Measurements from ENCODE around the gene ZFAND4. TPM values are rescaled to one million over a fixed set of nuclear protein-coding genes. Genes with fewer than 3 reads are reported as not detected.
"Not testable (repeated sequence)": the region's sequence is repeated elsewhere in the genome, so short reads cannot be mapped to it uniquely, and the experiment has no call there.

Gene ZFAND4
- total RNA-seq, 1 donor from 2014 or later = 11.4 TPM

- ATAC-seq (no peak), DNase-seq (ENCODE audit: missing footprints) (no peak)
- intact Hi-C loops (cut with DNase I) = no loop called here
Measured at GRCh38 chr10:45596526-45596925, 76.0 kb downstream of the ZFAND4 start.

- intact Hi-C loops (cut with DNase I) = loop anchor here (2.0 to 5.0 kb wide), 3 partner anchors 32 to 130 kb away; partner anchors contain the start of gene ZFAND4
- peak; percentile 97 for DNase-seq (ENCODE audit: missing footprints)
- ATAC-seq = peak; percentile 99
Measured at GRCh38 chr10:45594276-45595157, 78.1 kb downstream of the ZFAND4 start.

GRCh38 chr10:45593938-45594275 is 78.7 kb downstream of the ZFAND4 start:
- no peak for DNase-seq (ENCODE audit: missing footprints)
- intact Hi-C loops (cut with DNase I) = loop anchor here (2.0 to 5.0 kb wide), 3 partner anchors 33 to 129 kb away; partner anchors contain the start of gene ZFAND4
- ATAC-seq = no peak

- intact Hi-C loops (cut with DNase I) = loop anchor here (5.0 kb wide), 1 partner anchor 79 kb away; the partner anchor contains the start of gene ZFAND4
- ATAC-seq (no peak), DNase-seq (ENCODE audit: missing footprints) (no peak)
Measured at GRCh38 chr10:45592926-45593325, 79.6 kb downstream of the ZFAND4 start.

DNA sequence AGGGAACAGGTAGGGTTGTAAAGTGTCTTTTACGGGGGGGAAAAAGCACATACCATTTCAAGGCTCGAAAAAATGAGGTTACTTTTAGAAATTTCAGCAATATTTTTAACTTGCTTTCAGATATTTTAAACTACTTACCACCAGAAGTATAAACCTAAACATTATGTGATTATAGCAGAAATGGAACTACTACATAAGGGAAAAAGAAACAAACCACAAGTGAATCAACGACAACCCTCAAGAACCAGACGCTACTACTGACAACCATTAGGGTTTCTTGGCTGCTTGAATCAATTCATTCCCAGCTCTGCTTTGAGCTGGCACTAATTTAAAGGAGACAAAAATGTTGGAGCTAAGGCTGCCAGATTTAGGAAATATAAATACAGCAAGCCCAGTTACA is 80.1 kb downstream of the ZFAND4 start:
- intact Hi-C loops (cut with DNase I) = loop anchor here (5.0 kb wide), 1 partner anchor 80 kb away; the partner anchor contains the start of gene ZFAND4
- no peak for DNase-seq (ENCODE audit: missing footprints)
- no peak for ATAC-seq

- intact Hi-C loops (cut with DNase I) = loop anchor here (5.0 kb wide), 1 partner anchor 81 kb away; the partner anchor contains the start of gene ZFAND4
- DNase-seq (ENCODE audit: missing footprints) = no peak
- no peak for ATAC-seq
Measured at GRCh38 chr10:45591280-45591679, 81.3 kb downstream of the ZFAND4 start.

DNA sequence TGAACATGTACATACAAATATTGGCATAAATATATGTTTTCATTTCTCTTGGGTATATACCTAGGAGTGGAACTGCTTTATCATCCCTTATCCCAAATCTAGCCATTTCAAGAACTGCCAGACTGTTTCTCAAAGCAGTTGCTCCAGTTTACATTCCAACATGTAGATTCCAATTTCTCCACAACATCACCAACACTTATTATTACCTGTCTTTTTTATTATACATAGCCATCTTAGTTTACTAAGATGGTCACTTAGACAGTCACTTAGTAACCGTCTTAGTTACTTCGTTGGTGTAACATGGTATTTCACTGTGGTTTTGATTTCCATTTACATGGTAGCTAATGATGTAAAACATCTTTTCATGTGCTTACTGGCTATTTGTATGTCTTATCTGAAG is 82.7 kb downstream of the ZFAND4 start:
- no peak for DNase-seq (ENCODE audit: missing footprints)
- intact Hi-C loops (cut with DNase I) = loop anchor here (5.0 kb wide), 1 partner anchor 82 kb away; the partner anchor contains the start of gene ZFAND4
- no peak for ATAC-seq

- ATAC-seq (no peak), DNase-seq (ENCODE audit: missing footprints) (no peak)
- intact Hi-C loops (cut with DNase I) = no loop called here
Measured at GRCh38 chr10:45589009-45589408, 83.6 kb downstream of the ZFAND4 start.

DNA sequence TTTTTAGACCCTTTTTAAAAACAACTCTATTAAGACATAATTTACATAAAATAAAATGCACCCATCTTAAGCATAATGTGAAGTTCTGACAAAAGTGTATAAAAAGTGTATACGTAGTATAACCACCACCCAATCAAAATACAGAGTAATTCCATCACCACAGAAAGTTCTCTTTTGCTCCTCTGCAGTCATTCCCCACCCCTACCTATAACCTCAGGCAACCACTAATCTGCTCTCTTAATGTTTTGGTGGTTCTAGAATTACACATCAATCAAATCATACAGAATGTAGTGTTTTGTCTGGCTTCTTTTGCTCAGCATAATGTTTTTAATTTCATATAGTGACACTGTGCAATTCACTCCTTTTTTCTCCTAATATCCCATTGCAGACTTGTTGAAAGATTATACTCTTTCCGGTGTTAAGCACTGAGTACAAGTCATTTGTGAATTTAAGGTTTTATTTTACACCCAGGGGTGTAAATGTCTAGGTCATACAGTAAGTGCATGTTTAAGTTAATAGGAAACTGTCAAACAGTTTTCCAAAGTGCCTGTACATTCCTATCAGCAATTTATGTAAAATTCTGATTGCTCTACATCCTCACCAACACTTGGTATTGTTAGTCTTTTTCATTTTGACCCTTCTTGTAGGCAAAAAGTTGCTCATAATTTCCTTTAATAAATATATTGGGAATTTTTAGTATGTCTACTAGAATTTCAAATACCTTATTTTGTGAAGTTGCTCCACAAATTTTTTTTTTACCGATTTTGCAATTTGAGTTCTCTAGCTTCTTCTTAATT is 86.3 kb downstream of the ZFAND4 start:
- ATAC-seq (no peak), DNase-seq (ENCODE audit: missing footprints) (no peak)
- intact Hi-C loops (cut with DNase I) = no loop called here

DNA sequence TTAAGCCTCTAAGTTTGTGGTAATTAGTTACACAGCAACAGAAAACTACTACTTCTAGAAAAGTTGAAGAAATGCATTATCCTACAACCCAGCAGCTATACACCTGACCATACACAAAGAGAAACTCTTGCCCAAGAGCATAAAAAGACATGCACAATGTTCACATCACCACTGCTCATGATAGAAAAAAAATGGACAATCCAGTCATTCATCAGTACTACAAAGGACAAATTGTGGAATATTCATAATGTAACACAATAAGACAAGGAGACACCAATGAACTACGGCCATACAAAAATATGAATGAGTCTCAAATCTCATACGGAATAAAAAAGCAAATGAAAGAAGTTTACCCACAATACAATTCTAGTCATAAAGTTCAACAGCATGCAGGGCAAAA is 87.4 kb downstream of the ZFAND4 start:
- intact Hi-C loops (cut with DNase I) = no loop called here
- no peak for ATAC-seq
- DNase-seq (ENCODE audit: missing footprints) = no peak

DNA sequence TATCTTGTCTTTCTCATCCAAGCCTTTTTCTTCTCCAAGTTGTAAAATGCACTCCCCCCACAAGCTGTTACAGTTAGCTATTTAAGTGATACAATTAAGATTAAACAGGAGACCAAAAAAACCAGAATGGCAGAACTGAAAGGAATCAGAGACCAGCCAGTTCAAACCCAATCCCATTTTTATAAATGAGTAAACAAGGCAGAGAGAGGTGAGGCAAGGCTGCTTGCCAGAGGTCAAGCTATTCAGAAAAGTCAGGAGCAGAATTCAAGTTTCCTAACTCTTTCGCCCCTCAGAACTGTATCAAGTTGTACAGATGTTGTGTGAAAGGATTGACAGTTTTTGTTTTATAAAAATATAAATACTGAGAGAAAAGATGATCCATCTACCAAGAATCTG is 90.2 kb downstream of the ZFAND4 start:
- no peak for ATAC-seq
- intact Hi-C loops (cut with DNase I) = no loop called here
- DNase-seq (ENCODE audit: missing footprints) = no peak

DNA sequence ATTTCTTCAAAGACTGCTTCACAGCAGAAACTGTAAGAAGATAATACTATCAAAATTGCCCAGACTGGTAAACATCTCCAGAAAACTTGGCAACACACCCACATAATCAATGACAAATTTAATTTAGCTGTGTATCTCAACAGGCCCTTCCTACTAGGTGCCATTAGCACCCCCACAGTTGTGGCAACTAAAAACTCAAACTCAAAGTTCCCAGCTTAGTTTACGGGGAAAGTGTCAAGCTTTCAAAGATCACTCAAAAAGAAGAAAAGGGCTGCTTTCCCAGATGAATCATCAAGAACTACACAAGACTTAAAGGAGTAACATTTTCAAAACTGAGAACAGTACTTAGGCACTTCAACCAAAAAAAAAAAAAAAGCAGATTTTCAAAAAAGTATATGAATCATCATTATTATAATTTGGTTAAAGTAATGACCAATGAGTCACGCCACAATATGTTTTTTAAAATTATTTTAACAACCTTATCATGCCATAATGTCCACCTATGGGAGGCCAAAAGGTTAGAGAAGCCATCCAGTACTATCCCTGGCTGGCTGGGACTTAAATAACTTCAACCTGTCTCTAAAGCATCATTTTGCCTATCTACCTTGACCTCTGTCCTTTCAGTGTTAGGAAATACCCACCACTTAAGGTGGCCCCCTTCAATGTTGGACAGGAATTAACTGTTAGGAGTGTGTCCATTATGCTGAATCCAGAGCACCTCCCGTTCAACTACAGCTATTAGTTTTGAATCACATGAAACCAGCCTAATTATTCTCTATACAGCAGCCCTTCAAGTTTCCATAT is 90.8 kb downstream of the ZFAND4 start:
- ATAC-seq (no peak), DNase-seq (ENCODE audit: missing footprints) (no peak)
- intact Hi-C loops (cut with DNase I) = no loop called here

DNA sequence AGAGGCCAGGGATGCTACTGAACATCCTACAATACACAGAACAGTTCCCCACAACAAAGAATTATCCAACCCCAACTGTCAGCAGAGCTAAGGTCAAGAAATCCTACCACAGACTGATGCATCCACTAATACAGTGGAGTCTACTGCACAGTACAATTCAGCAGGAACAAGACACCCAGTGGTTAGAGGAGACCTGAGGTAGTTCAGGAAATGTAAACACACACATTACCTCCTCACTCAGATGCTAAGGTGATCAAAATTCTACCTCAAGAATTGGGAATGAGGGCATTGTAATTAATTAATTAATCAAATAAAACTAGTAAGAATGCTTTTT is 91.4 kb downstream of the ZFAND4 start:
- ATAC-seq (peak; percentile 23), DNase-seq (ENCODE audit: missing footprints) (no peak)
- intact Hi-C loops (cut with DNase I) = no loop called here

DNA sequence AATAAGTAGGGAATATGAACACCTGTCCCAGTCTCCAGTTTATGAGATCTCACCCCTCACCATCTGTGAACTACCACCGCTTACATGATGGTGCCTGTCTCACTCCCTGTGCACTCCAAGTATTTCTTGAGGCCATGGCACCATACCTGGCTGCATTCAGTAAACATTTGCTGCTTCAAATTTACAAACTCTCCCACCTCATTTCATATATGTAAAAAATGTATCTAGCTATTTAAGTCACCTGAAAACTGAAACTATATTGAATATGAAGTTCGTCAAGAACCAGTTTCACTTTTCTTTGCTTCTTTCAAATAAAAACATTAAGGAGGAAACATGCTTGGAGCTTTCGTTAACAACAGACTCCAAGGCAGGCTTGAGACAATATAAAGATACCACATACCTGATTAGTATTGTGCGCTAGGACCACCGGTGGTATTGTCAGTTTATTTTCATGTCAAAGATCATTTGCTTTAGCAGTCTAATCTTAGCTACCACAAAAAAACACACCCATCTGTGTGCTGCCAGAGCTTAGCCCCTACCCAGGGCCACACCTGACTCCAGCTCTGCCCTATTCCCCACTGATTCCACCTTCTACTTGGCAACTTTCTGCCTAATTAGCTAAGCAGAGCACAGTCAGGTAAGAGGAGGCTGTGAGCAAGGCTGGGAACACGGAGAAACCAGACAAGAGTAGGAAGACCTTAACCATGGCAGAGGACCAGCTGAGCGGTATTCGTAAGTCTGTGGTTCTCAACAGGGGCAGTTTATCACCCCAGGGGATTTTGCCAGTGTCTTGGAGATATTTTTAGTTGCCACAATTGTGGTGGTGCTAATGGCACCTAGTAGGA is 92.0 kb downstream of the ZFAND4 start:
- ATAC-seq (no peak), DNase-seq (ENCODE audit: missing footprints) (no peak)
- intact Hi-C loops (cut with DNase I) = no loop called here

DNA sequence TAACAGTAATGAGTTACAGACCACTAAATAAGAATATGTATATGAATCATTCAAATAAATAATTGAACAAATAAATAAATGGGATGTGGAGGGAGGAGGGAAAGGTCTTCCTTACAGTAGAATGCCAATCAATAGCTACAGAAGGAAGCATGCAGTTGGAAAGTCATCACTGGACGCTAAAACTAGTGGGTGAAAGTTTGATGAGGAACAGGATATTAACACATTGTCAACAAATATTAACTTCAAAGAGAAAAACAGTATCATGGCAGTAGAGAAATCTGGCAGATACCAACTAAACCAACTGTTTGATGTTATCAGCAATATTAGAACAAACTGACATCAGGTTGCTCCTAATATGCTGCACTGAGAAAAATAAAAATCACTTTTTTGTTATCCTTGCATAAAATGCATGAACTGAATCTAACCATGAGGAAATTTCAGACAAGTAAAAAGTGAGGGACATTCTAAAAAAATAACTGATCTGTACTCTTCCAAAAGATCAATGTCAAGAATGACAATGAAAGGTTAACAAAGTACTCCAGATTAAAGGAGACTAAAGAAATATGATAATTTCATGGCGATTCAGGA is 94.1 kb downstream of the ZFAND4 start:
- no peak for DNase-seq (ENCODE audit: missing footprints)
- ATAC-seq = no peak
- intact Hi-C loops (cut with DNase I) = no loop called here

GRCh38 chr10:45575966-45576597 is 96.5 kb downstream of the ZFAND4 start:
- DNase-seq (ENCODE audit: missing footprints) = no peak
- intact Hi-C loops (cut with DNase I) = no loop called here
- no peak for ATAC-seq

DNA sequence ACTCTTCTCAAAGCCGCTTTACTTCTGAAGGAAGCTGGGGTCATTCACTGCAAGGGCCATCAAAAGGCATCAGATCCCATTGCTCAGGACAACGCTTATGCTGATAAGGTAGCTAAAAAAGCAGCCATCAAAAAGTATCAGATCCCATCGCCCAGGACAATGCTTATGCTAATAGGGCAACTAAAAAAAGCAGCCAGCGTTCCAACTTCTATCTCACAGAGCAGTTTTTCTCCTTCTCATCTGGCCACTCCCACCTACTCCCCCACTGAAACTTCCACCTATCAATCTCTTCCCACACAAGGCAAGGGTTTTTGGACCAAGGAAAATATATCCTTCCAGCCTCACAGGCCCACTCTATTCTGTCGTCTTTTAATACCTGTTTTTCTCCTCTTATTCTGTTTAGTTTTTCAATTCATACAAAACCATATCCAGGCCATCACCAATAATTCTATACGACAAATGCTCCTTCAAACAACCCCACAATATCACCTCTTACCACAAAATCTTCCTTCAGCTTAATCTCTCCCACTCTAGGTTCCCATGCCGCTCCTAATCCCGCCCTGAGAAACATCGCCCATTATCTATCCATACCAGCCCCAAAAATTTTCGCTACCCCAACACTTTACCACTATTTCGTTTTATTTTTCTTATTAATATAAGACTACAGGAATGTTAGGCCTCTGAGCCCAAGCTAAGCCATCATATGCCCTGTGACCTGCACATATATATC is 97.4 kb downstream of the ZFAND4 start:
- ATAC-seq; intact Hi-C loops (cut with DNase I); DNase-seq (ENCODE audit: missing footprints): not testable (repeated sequence)

Data from Right ventricle myocardium inferior (tissue), 1 donor.